Measurements from ENCODE around the gene CRY2. TPM values are rescaled to one million over a fixed set of nuclear protein-coding genes. Genes with fewer than 3 reads are reported as not detected.
A peak's percentile ranks its signal among the peaks of the same experiment; 100 is the strongest.

CRY2 gene
- total RNA-seq, 1 donor from 2014 or later = 44.0 TPM

DNA sequence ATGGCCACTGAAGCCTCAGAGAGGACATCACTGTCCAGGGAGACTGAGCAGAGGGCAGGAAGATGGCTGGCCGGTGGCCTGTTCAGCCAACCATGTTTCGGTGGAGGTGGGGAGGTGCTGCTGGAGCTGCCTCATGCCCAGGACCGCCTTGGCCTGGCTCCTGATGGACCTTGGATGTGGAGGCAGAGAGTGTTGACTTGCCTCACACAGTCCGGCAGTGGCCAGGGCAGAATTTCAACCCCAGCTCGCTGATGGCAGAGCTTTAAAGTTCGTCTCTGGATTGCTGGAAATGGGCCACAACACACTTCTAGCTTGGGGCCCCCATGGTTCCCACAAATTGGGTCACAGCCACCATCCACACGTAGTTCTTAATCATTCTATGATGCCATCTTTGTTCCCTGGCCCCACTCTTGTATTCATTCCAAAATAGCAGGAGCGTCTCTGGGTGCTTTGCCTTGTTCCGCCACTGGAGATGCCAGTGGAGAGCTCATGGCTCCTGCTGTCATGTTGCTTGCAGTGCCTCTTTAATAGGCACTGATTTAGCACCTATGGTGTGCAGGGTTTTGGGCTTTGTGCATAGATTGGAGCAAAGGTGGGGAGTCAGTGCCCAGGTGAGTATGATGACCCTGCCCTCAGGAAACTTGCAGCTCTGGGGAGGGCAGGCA lies 43.7 kb downstream of the CRY2 start:
- peaks cover 14% of the 10 kb centered on the region for H3K9me3 Mint-ChIP-seq (ENCODE audit: unreplicated experiment)
- no peaks in the 10 kb centered on the region for H3K36me3 Mint-ChIP-seq (ENCODE audit: unreplicated experiment)
- H3K4me1 Mint-ChIP-seq (ENCODE audit: low read depth, unreplicated experiment) = peaks cover 69% of the 10 kb centered on the region
- DNase-seq = peak; percentile 11
- TF ChIP-seq, protein P1, sequence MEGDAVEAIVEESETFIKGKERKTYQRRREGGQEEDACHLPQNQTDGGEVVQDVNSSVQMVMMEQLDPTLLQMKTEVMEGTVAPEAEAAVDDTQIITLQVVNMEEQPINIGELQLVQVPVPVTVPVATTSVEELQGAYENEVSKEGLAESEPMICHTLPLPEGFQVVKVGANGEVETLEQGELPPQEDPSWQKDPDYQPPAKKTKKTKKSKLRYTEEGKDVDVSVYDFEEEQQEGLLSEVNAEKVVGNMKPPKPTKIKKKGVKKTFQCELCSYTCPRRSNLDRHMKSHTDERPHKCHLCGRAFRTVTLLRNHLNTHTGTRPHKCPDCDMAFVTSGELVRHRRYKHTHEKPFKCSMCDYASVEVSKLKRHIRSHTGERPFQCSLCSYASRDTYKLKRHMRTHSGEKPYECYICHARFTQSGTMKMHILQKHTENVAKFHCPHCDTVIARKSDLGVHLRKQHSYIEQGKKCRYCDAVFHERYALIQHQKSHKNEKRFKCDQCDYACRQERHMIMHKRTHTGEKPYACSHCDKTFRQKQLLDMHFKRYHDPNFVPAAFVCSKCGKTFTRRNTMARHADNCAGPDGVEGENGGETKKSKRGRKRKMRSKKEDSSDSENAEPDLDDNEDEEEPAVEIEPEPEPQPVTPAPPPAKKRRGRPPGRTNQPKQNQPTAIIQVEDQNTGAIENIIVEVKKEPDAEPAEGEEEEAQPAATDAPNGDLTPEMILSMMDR (IDR thresholded peaks at IDR 0.05; ENCODE audit: partially characterized antibody, unreplicated experiment) = no peak
- H3K27me3 Mint-ChIP-seq (ENCODE audit: unreplicated experiment) = peaks cover 24% of the 10 kb centered on the region
- H3K4me3 Mint-ChIP-seq (ENCODE audit: unreplicated experiment) = peak overlapping the region; percentile 68
- H3K27ac Mint-ChIP-seq (ENCODE audit: unreplicated experiment) = no peak overlapping the region

DNA sequence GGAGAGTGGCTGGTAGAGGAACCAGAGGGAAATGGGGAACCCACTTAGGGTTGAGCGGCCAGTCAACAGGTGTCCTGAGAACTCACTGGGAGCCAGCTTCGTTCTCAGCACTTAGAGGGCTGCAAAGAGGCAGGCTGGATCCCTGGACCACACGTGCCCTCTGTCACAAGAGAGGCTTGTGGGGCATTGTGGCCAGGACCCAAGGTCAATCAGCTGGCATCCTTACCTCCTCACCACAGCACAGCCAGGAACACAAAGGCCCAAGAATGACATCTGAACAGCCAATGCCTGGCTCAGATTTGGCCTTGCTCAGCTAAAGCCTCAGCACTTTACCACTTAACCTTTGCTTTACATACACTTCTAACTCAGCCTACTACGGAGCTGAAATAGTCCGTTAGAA lies 45.6 kb downstream of the CRY2 start:
- peak; percentile 13 for DNase-seq
- no peaks in the 10 kb centered on the region for H3K36me3 Mint-ChIP-seq (ENCODE audit: unreplicated experiment)
- H3K4me3 Mint-ChIP-seq (ENCODE audit: unreplicated experiment) = peak overlapping the region; percentile 58
- peaks cover 10% of the 10 kb centered on the region for H3K9me3 Mint-ChIP-seq (ENCODE audit: unreplicated experiment)
- peak overlapping the region; percentile 79 for H3K27ac Mint-ChIP-seq (ENCODE audit: unreplicated experiment)
- TF ChIP-seq, protein P1 (IDR thresholded peaks at IDR 0.05; ENCODE audit: partially characterized antibody, unreplicated experiment) = no peak
- H3K27me3 Mint-ChIP-seq (ENCODE audit: unreplicated experiment) = peaks cover 25% of the 10 kb centered on the region
- H3K4me1 Mint-ChIP-seq (ENCODE audit: low read depth, unreplicated experiment) = peaks cover 72% of the 10 kb centered on the region

DNA sequence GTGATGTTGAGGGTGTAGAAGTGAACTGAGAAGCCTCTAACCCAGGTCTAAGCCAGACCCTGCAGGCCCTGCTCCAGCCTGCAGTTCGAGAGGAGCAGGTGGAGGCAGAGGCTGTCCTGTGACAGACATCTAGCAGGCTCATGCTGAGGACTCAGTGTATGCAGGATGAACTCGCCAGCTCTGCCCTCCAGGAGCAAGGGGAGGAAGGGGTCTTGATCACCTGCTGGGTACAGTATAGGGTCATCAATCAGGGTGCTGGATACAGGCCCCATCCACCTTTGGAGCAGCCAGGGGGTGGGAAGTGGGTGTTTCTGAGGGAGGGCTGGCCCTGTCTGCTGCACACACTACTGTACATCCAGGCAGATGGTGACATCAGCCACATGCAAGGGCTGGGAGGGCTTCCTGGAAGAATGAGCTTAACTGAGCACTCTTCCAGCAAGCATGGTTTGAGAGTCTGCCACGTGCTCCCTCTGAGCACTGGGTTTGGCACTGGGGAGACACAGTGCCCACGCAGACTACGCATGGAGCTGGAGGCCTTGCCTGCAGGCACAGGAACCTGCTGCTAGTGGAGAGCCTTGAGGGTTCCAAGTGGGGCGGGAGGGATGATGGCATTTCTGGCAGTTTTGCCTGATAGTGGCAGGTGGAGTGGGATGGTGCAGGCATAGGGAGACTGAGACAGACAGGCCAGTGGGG lies 47.4 kb downstream of the CRY2 start:
- Mint-ChIP-seq H3K4me3 (ENCODE audit: unreplicated experiment) (peak overlapping the region; percentile 79), H3K4me1 (ENCODE audit: low read depth, unreplicated experiment) (peaks cover 69% of the 10 kb centered on the region), H3K27ac (ENCODE audit: unreplicated experiment) (peak overlapping the region; percentile 90), H3K9me3 (ENCODE audit: unreplicated experiment) (peaks cover 15% of the 10 kb centered on the region), H3K36me3 (ENCODE audit: unreplicated experiment) (no peaks in the 10 kb centered on the region), H3K27me3 (ENCODE audit: unreplicated experiment) (peaks cover 24% of the 10 kb centered on the region)
- peak; percentile 50 for DNase-seq
- TF ChIP-seq, protein P1 (IDR thresholded peaks at IDR 0.05; ENCODE audit: partially characterized antibody, unreplicated experiment) = no peak

DNA sequence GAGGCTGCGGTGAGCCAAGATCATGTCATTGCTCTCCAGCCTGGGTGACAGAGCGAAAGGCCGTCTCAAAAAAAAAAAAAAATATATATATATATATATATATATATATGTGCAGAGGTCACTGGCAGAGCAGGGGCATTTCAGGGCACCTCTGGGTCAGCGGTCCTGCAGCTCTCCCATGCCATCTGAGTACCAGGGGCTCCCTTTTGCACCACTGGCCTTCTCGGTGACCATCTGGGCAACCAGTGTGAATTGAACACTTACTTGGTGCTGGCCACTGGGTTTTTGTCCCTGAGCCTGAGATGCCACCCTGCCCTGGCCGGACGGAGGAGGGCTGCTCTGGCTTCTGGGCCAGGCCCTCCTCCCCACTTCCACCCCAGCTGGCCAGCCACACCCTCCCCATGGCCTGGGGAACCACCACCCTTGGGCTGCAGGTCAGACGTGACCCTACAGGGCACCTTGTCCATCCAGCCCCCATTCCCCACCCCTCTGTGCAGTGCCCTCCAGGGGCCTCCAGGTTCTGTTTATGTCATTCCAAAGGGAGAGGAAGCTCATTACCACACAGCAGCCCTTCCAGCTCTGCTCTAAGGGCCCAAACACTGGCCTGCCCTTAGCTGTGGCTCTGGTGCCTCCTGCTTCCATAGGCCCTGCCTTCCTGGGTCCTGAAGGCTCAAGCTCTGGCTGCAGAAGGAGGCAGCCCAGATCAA lies 48.4 kb downstream of the CRY2 start:
- DNase-seq = peak; percentile 11
- H3K9me3 Mint-ChIP-seq (ENCODE audit: unreplicated experiment) = peaks cover 15% of the 10 kb centered on the region

More for the DNA sequence above, 48.4 kb downstream of the CRY2 start:
- Mint-ChIP-seq H3K4me3 (ENCODE audit: unreplicated experiment) (peak overlapping the region; percentile 79), H3K27ac (ENCODE audit: unreplicated experiment) (peak overlapping the region; percentile 66), H3K4me1 (ENCODE audit: low read depth, unreplicated experiment) (peaks cover 63% of the 10 kb centered on the region), H3K36me3 (ENCODE audit: unreplicated experiment) (no peaks in the 10 kb centered on the region), H3K27me3 (ENCODE audit: unreplicated experiment) (peaks cover 21% of the 10 kb centered on the region)
- TF ChIP-seq, protein P1 (IDR thresholded peaks at IDR 0.05; ENCODE audit: partially characterized antibody, unreplicated experiment) = no peak
